Stimulated activated CD4-positive, alpha-beta T cell treated with anti-CD3 and anti-CD28 coated beads, Interleukin-4, amount 100 ng/mL, for 4 hours (primary cell): ENCODE results near the gene SLC25A45.

Experiments used
- DNase-seq, 2 experiments: peaks; one replicate each; pipeline ENCODE4 v3.0.0-alpha.2; 2020

Gene SLC25A45

GRCh38 chr11:65402790-65403189, 20.3 kb upstream of the SLC25A45 start:
- no peak for DNase-seq

DNA sequence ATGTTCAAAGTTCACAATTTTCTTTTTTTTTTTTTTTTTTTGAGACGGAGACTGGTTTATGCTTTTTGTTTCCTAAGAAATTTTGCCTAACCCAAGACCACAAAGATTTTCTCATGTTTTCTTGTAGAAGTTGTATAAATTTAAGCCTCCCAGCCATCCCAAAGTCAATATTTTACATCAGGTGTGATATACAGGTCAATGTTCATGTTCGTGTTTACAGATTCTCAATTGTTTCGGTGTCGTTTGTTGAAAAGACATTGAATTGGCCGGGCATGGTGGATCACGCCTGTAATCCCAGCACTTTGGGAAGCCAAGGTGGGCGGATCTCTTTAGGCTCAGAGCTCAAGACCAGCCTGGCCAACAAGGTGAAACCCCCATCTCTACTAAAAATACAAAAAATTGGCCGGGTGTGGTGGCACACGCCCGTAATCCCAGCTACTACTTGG, 19.4 kb upstream of the SLC25A45 start:
- DNase-seq, result no peak

DNA sequence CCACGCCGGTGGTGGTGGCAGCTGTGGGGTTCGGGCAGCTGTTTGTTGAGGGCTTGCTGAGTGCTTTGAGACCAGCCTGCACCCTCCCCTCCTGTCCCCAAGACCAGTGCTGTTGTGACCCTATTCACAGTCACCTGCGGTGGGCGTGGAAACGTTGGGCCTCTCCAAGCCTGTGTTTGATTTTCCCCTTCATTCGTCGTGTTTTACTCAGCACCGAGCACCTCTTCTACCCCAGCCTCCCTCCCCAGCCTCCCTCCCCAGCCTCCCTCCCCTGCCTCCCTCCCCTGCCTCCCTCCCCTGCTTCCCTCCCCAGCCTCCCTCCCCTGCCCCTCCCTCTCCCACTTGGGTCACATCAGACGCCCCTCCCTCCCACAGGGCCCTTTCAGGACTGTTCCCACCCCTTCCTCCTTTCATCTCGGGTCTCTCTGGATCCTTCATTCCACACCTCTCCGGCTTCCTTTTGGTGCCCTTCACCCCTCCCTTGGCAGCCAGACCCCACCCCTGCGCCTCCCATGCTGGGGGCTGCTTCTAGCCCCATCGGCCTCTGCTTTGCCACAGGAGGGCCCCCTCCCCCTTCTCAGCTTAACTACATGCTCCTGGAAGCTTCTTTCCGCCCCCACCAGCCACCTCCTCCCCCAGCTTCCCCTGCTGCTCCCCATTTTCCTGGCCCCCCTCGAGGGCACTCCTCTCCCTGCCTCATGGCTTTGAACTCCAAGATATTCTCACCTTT, 18.8 kb upstream of the SLC25A45 start:
- DNase-seq, result no peak

DNA sequence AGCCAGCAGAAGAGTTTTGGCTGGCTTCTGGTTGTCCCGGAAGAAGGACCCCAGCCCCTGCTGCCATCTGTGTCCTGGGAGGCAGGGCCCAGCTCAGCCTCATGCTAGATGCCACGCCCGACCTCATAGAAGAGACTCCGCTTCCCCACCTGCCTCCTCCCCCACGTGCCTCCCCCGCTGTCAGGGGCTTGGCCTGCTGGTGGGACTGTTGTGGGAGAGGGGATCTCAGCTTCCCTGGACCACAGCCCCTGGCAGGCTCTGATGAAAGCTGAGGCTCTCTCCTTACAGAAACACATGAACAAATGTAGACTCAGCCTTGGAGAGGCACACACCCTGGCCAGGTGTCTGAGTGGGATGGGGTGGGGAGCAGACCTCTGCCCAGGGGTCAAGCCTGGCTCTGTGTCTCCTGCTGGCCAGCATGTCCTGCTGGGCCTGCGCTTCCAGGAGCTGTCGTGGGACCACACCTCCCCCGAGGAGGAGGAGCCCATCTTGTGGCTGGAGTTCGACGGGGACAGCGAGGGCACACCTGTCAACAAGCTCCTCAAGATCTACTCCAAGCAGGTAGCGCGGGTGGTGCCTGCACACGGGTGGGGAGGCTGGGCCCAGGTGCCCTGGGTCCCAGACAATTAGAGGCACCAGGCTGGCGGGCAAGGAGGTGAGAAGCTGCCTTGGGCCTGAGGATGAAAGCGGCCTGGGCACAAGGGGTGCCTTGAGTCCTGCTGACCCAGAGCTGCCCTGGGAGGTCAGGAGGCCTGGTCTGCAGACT, 18.0 kb upstream of the SLC25A45 start:
- no peak for DNase-seq

DNA sequence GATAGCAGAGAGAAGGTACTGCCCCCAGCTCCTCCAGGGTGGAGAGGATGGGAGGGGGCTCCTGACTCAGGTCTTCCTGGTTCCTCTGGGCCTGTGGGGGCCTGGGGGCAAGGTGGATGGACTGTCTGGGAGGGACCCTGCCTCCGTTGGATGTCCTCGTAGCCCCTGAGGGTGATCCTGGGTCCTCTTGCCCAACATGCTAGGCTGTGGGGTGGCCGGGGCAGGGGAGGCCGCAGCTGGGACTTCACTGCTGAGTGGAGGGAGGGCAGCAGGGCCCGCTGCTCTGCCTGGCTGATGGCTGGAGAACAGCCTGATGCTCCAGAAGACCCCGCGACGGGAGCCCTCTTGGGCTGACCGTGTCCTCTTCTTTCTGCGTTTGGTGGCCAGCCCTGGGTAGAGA, 17.4 kb upstream of the SLC25A45 start:
- no peak for DNase-seq

- DNase-seq, result no peak
These were observed 16.8 kb upstream of the SLC25A45 start for GRCh38 chr11:65399249-65399648.

GRCh38 chr11:65398362-65398910, 16.0 kb upstream of the SLC25A45 start:
- no peak for DNase-seq

GRCh38 chr11:65396769-65397745, 14.6 kb upstream of the SLC25A45 start:
- no peak for DNase-seq

GRCh38 chr11:65395961-65396530, 13.6 kb upstream of the SLC25A45 start:
- no peak for DNase-seq

GRCh38 chr11:65394125-65394536, 11.7 kb upstream of the SLC25A45 start:
- no peak for DNase-seq

DNA sequence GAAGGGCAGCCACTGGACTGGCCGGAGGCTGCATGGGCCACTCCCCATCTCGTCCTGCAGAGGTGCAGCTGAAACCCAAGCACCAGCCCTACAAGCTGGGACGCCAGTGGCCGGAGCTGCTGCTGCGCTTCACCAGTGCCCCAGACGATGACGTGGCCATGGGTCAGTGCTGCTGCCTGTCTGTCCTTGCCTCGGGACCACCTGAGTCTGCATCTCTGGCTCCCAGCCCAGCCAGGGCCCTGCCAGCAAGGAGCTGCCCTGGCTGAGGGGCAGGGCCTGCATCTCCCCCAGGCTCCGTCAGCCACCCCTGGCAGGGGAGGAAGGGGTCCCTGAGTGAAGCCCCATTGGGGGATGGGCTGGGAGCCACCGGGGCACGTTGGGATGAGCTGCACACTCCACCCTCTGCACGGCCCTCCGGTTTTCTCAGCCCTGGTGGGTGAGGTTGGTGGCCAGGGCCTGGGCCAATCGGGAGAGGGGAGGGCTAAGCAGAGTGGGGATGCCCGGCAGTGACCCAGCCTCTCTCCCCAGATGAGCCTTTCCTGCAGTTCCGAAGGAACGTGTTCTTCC, 11.2 kb upstream of the SLC25A45 start:
- no peak for DNase-seq

DNA sequence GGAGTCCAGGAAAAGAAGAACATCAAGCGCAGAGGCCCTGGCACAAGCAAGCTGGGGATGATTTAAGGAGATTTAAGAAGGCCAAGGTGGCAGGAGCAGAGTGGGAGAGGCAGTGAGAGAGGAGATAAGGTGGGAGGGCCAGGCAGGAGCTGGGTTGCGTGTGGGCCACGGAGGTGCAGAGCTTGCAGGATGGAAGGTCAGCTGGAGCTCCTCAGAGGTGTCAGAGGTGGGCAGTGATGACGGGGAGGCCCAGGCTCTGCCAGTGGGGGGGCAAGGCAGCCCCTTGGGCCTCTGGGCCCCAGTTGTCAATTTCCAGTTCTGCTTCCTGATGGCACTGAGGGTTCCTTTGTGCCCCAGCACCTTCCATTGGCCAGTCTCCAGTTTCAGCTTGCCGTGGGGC, 10.5 kb upstream of the SLC25A45 start:
- no peak for DNase-seq

- no peak for DNase-seq
These were observed 9.9 kb upstream of the SLC25A45 start for GRCh38 chr11:65392186-65392829.

GRCh38 chr11:65390996-65391395, 8.6 kb upstream of the SLC25A45 start:
- no peak for DNase-seq

GRCh38 chr11:65390099-65390941, 7.9 kb upstream of the SLC25A45 start:
- DNase-seq, result no peak

- DNase-seq, result no peak
These were observed 7.0 kb upstream of the SLC25A45 start for GRCh38 chr11:65389294-65389980.

DNA sequence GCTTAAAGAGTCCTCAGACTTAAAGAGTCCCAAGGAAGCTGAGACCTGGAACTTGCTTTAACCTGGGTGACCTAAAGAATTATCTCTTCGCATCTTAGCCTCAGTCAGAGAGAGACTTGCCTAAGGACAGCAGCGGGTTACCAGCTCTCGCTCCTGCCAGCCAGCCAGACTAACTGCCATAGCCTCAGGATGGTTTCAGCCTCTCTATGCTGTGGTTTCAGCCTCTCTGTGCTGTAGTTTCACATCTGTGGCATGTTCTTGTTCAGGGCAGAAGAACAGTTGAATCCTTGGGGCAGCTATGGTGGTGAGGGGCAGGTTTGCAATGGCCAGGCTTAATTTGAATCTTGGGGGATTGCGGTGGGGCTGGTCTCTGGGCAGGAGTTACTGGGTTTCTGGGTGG, 6.3 kb upstream of the SLC25A45 start:
- DNase-seq, result no peak

- peak; percentile 86 to 88 for DNase-seq
These were observed 4.1 kb upstream of the SLC25A45 start, which contains the start of gene FRMD8 for GRCh38 chr11:65386307-65387140. TSS of gene FRMD8 (plus strand) at chr11:65386637. CDS start at chr11:65387037, 400 bp downstream.
